ENCODE results near the gene ERICH4. TPM values are rescaled to one million over a fixed set of nuclear protein-coding genes. Genes with fewer than 3 reads are reported as not detected.

ERICH4 gene
- total RNA-seq, 4 donors from 2014 or later: not detected

- no peak for DNase-seq (ENCODE audit: extremely low spot score)
- TF ChIP-seq POLR2AphosphoS5 (IDR thresholded peaks at IDR 0.05) (no peak), EP300 (IDR thresholded peaks at IDR 0.05) (no peak), POLR2A (IDR thresholded peaks at IDR 0.05; ENCODE audit: low read depth) (no peak)
- intact Hi-C loops (cut with DNase I): no loop called here
- Histone ChIP-seq H3K4me3 (no peak overlapping the region), H3K27me3 (no peaks in the 10 kb centered on the region), H3K27ac (replicated peaks in 1 of 4) (no peak overlapping the region), H3K4me1 (peaks cover 29 to 40% (median 36%) of the 10 kb centered on the region in 4 donors), H3K9me3 (no peaks in the 10 kb centered on the region), H3K36me3 (peaks cover 37 to 76% (median 64%) of the 10 kb centered on the region in 4 donors)
- WGBS: 93% methylated on average over 5 of the region's 5 CpGs
These were observed 30.0 kb upstream of the ERICH4 start for GRCh38 chr19:41412953-41413352.

- intact Hi-C loops (cut with DNase I): no loop called here
- Histone ChIP-seq H3K36me3 (peaks cover 44 to 85% (median 74%) of the 10 kb centered on the region in 4 donors), H3K9me3 (no peaks in the 10 kb centered on the region), H3K27ac (replicated peaks in 1 of 4) (no peak overlapping the region), H3K4me3 (no peak overlapping the region), H3K27me3 (no peaks in the 10 kb centered on the region), H3K4me1 (peaks cover 19 to 31% (median 30%) of the 10 kb centered on the region in 4 donors)
- TF ChIP-seq CTCF (IDR thresholded peaks at IDR 0.05): no peak
- TF ChIP-seq POLR2AphosphoS5 (IDR thresholded peaks at IDR 0.05): no peak
- no peak for TF ChIP-seq POLR2A (IDR thresholded peaks at IDR 0.05; ENCODE audit: low read depth)
- TF ChIP-seq EP300 (IDR thresholded peaks at IDR 0.05): no peak
- DNase-seq (ENCODE audit: extremely low spot score): no peak
- 90% methylated on average over 9 of the region's 10 CpGs for WGBS
These were observed 29.0 kb upstream of the ERICH4 start for GRCh38 chr19:41413947-41414346.

DNA sequence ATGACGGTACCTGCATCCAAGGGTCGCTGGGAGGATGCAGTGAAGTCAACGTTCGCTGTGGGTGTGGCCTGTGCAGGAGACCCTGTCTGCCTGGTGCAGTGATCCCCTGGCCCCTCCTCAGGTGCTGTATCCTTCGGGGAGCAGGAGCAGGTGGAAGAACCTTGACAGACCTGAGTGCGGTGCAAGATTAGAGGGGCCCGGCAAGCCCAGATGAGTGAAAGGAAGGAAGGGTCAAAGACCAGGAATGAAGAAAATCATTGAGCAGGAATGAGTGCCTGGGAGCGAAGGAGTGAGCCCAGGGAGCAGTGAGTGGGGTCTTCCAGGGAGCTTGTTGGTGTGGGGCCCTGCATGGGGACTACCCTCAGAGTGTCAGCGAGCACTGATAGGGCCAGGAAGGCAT, 28.5 kb upstream of the ERICH4 start:
- DNase-seq (ENCODE audit: extremely low spot score): no peak
- TF ChIP-seq CTCF (IDR thresholded peaks at IDR 0.05) (no peak), POLR2AphosphoS5 (IDR thresholded peaks at IDR 0.05) (no peak), POLR2A (IDR thresholded peaks at IDR 0.05; ENCODE audit: low read depth) (no peak), EP300 (IDR thresholded peaks at IDR 0.05) (no peak)
- H3K36me3 ChIP-seq: peaks cover 49 to 91% (median 79%) of the 10 kb centered on the region in 4 donors
- peaks cover 14 to 26% (median 25%) of the 10 kb centered on the region in 4 donors for H3K4me1 ChIP-seq
- H3K27ac ChIP-seq (replicated peaks in 1 of 4): no peak overlapping the region
- intact Hi-C loops (cut with DNase I): no loop called here
- no peaks in the 10 kb centered on the region for H3K9me3 ChIP-seq
- no peaks in the 10 kb centered on the region for H3K27me3 ChIP-seq
- 87% methylated on average over 9 of the region's 9 CpGs for WGBS
- no peak overlapping the region for H3K4me3 ChIP-seq

GRCh38 chr19:41415154-41415571, 27.8 kb upstream of the ERICH4 start:
- Histone ChIP-seq H3K4me3 (no peak overlapping the region), H3K27ac (replicated peaks in 1 of 4) (no peak overlapping the region), H3K9me3 (no peaks in the 10 kb centered on the region), H3K36me3 (peaks cover 56 to 98% (median 86%) of the 10 kb centered on the region in 4 donors), H3K4me1 (peaks cover 7 to 20% (median 18%) of the 10 kb centered on the region in 4 donors), H3K27me3 (no peaks in the 10 kb centered on the region)
- no peak for DNase-seq (ENCODE audit: extremely low spot score)
- TF ChIP-seq POLR2AphosphoS5 (IDR thresholded peaks at IDR 0.05): no peak
- no peak for TF ChIP-seq EP300 (IDR thresholded peaks at IDR 0.05)
- TF ChIP-seq POLR2A (IDR thresholded peaks at IDR 0.05; ENCODE audit: low read depth): no peak
- TF ChIP-seq CTCF (IDR thresholded peaks at IDR 0.05): no peak
- intact Hi-C loops (cut with DNase I): no loop called here
- no CpG with 5 or more reads among the region's 9 CpGs for WGBS

DNA sequence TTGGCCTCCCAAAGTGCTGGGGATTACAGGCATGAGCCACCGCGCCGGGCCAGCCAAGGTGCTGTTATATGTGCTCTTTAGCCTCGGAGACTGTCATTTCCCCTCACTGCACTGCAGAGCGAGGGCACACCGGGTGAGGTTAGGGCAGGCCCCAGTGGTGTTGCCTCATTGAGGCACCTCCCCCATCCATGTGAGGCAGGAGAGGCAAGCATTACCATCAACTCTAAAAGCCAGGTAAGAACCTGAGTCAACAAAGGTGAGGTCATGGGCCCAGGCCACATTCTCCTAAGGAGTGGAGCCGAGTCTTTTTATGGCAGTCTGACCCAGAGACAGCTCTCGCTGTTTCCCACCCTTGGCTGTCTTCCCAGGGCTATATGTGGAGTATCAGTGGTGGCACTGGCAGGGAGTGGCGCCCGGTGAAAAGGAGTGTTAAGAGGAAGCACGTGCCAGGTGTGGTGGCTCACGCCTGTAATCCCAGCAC, 26.7 kb upstream of the ERICH4 start:
- DNase-seq (ENCODE audit: extremely low spot score): no peak
- Histone ChIP-seq H3K36me3 (peaks cover 54 to 99% (median 88%) of the 10 kb centered on the region in 4 donors), H3K4me3 (no peak overlapping the region), H3K4me1 (peaks cover 0 to 9% (median 8%) of the 10 kb centered on the region in 4 donors), H3K27me3 (no peaks in the 10 kb centered on the region), H3K27ac (replicated peaks in 1 of 4) (no peak overlapping the region), H3K9me3 (no peaks in the 10 kb centered on the region)
- TF ChIP-seq POLR2A (IDR thresholded peaks at IDR 0.05; ENCODE audit: low read depth) (no peak), POLR2AphosphoS5 (IDR thresholded peaks at IDR 0.05) (no peak)
- WGBS: 90% methylated on average over 12 of the region's 12 CpGs
- intact Hi-C loops (cut with DNase I): no loop called here

Measured in esophagus muscularis mucosa (tissue), 4 donors.